ENCODE measurements around the gene PITX3. TPM values are rescaled to one million over a fixed set of nuclear protein-coding genes. Genes with fewer than 3 reads are reported as not detected.

PITX3 gene
- total and polyA plus RNA-seq, 9 of the 15 experiments (the other 6 are each of a cell fraction or from before 2014, with no cell fraction given) = 0.30 to 0.98 (median 0.95) TPM; not detected in 6

DNA sequence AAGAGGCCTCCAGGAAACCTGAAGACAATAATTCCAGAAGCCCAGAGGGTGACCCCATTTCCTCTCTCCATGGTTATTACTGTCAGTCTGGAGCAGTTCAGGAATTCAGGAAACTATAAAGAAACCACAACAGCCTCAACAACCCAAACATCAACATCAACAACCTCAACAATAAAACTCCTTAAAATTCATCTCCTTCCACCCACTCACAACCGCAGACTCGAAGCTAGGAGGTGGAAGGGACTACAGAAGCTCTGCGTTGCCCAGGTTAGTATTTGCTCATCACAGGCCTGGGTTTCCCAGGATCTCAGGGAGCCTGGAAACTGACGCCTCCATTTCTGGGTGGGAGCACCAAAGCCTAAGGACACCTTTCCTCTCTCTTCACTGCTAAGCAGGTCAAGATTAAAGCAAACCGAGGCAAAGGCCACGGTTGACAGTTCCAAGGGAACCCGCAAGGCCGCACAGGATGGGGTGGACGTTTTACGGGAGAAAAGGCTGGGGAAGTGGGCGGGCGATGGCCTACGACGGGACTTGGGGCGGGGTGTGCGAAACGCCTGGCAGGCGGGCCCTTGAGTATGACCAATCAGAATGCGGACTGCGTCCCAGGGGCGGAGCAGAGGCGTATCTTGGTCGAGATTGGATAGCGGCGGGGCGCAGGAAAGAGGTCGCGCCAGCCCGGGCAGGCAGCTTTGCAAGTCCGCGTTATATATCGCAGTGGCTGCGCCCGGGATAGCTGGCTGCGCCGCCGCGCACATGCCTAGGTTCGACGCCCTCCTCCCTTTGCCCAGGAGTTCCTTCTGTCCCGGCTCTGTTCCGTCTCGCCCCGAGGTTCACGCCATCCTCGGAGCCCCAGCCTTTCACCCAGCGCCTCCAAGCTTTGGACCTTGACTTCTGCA is 15.4 kb downstream of the PITX3 start, which contains the start of gene ELOVL3 (continued):
- TF ChIP-seq, protein P1, sequence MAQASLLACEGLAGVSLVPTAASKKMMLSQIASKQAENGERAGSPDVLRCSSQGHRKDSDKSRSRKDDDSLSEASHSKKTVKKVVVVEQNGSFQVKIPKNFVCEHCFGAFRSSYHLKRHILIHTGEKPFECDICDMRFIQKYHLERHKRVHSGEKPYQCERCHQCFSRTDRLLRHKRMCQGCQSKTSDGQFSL (CRISPR knock-in tag; IDR thresholded peaks at IDR 0.05) = no peak
- TF ChIP-seq, protein P1 (tag; IDR thresholded peaks at IDR 0.05) = no peak
- no peak for TF ChIP-seq ERF (CRISPR knock-in tag; IDR thresholded peaks at IDR 0.05)
- no peak for TF ChIP-seq ZNF212 (CRISPR knock-in tag; IDR thresholded peaks at IDR 0.05)
- TF ChIP-seq ZNF41 (CRISPR knock-in tag; conservative IDR thresholded peaks at IDR 0.05) = no peak
- TF ChIP-seq NFYB (IDR thresholded peaks at IDR 0.05; ENCODE audit: extremely low read depth, insufficient read length) = peak; percentile 60
- TF ChIP-seq SMAD1 (IDR thresholded peaks at IDR 0.05; ENCODE audit: low read depth, low read length, partially characterized antibody) = no peak
- TF ChIP-seq NUFIP1 (IDR thresholded peaks at IDR 0.05; ENCODE audit: partially characterized antibody) = no peak
- TF ChIP-seq, protein P2, sequence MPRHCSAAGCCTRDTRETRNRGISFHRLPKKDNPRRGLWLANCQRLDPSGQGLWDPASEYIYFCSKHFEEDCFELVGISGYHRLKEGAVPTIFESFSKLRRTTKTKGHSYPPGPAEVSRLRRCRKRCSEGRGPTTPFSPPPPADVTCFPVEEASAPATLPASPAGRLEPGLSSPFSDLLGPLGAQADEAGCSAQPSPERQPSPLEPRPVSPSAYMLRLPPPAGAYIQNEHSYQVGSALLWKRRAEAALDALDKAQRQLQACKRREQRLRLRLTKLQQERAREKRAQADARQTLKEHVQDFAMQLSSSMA (CRISPR knock-in tag; IDR thresholded peaks at IDR 0.05) = no peak
- peak; percentile 47 for TF ChIP-seq EGR1 (conservative IDR thresholded peaks at IDR 0.05)
- TF ChIP-seq KLF6 (CRISPR knock-in tag; IDR thresholded peaks at IDR 0.05; ENCODE audit: borderline replicate concordance) = no peak
- no peak for TF ChIP-seq SMARCB1 (IDR thresholded peaks at IDR 0.05; ENCODE audit: insufficient read length, low read depth)
- TF ChIP-seq, protein P3, sequence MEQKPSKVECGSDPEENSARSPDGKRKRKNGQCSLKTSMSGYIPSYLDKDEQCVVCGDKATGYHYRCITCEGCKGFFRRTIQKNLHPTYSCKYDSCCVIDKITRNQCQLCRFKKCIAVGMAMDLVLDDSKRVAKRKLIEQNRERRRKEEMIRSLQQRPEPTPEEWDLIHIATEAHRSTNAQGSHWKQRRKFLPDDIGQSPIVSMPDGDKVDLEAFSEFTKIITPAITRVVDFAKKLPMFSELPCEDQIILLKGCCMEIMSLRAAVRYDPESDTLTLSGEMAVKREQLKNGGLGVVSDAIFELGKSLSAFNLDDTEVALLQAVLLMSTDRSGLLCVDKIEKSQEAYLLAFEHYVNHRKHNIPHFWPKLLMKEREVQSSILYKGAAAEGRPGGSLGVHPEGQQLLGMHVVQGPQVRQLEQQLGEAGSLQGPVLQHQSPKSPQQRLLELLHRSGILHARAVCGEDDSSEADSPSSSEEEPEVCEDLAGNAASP (IDR thresholded peaks at IDR 0.05) = no peak
- no peak for TF ChIP-seq HIVEP1 (CRISPR knock-in tag; IDR thresholded peaks at IDR 0.05)
- no peak for TF ChIP-seq FOXJ2 (tag; IDR thresholded peaks at IDR 0.05)
- no peak for TF ChIP-seq POLR2AphosphoS2 (IDR thresholded peaks at IDR 0.05; ENCODE audit: low read length)
- TF ChIP-seq MEF2D (tag; conservative IDR thresholded peaks at IDR 0.05; ENCODE audit: low read depth) = no peak
- no peak for TF ChIP-seq ELF4 (CRISPR knock-in tag; IDR thresholded peaks at IDR 0.05)
- TF ChIP-seq, protein P4, sequence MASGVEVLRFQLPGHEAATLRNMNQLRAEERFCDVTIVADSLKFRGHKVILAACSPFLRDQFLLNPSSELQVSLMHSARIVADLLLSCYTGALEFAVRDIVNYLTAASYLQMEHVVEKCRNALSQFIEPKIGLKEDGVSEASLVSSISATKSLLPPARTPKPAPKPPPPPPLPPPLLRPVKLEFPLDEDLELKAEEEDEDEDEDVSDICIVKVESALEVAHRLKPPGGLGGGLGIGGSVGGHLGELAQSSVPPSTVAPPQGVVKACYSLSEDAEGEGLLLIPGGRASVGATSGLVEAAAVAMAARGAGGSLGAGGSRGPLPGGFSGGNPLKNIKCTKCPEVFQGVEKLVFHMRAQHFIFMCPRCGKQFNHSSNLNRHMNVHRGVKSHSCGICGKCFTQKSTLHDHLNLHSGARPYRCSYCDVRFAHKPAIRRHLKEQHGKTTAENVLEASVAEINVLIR (CRISPR knock-in tag; IDR thresholded peaks at IDR 0.05) = no peak
- no peak for TF ChIP-seq NFXL1 (CRISPR knock-in tag; IDR thresholded peaks at IDR 0.05)
- TF ChIP-seq TRIM28 (IDR thresholded peaks at IDR 0.05) = no peak
- TF ChIP-seq, protein P5, sequence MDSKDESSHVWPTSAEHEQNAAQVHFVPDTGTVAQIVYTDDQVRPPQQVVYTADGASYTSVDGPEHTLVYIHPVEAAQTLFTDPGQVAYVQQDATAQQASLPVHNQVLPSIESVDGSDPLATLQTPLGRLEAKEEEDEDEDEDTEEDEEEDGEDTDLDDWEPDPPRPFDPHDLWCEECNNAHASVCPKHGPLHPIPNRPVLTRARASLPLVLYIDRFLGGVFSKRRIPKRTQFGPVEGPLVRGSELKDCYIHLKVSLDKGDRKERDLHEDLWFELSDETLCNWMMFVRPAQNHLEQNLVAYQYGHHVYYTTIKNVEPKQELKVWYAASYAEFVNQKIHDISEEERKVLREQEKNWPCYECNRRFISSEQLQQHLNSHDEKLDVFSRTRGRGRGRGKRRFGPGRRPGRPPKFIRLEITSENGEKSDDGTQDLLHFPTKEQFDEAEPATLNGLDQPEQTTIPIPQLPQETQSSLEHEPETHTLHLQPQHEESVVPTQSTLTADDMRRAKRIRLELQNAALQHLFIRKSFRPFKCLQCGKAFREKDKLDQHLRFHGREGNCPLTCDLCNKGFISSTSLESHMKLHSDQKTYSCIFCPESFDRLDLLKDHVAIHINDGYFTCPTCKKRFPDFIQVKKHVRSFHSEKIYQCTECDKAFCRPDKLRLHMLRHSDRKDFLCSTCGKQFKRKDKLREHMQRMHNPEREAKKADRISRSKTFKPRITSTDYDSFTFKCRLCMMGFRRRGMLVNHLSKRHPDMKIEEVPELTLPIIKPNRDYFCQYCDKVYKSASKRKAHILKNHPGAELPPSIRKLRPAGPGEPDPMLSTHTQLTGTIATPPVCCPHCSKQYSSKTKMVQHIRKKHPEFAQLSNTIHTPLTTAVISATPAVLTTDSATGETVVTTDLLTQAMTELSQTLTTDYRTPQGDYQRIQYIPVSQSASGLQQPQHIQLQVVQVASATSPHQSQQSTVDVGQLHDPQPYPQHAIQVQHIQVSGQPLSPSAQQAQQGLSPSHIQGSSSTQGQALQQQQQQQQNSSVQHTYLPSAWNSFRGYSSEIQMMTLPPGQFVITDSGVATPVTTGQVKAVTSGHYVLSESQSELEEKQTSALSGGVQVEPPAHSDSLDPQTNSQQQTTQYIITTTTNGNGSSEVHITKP (IDR thresholded peaks at IDR 0.05; ENCODE audit: partially characterized antibody) = peak; percentile 39
